Renal cortex interstitium (tissue), 11 donors: ENCODE data around the gene SH3BP2. TPM values are rescaled to one million over a fixed set of nuclear protein-coding genes. Genes with fewer than 3 reads are reported as not detected.

Experiments used
- DNase-seq, 11 donors: peaks; one replicate each; pipeline ENCODE4 v3.0.0-alpha.2; 2013; ENCODE audit warnings: low read depth in 9 of 11, low spot score in 4 of 11; ENCODE audit errors: extremely low read depth in 1 of 11
- polyA plus RNA-seq, 3 donors: library from polyadenylated mRNA; unstranded; fragments of 120-200 nt; gene quantifications; one replicate each; pipeline ENCODE4 v1.2.1, GENCODE V29; 2013; ENCODE audit not compliant: insufficient read length in 3 of 3

Gene SH3BP2
- polyA plus RNA-seq, 3 donors, result 23.9 to 46.5 (median 35.8) TPM

- no peak for DNase-seq
These were observed 44.4 kb downstream of the SH3BP2 start for GRCh38 chr4:2837110-2837903.

DNA sequence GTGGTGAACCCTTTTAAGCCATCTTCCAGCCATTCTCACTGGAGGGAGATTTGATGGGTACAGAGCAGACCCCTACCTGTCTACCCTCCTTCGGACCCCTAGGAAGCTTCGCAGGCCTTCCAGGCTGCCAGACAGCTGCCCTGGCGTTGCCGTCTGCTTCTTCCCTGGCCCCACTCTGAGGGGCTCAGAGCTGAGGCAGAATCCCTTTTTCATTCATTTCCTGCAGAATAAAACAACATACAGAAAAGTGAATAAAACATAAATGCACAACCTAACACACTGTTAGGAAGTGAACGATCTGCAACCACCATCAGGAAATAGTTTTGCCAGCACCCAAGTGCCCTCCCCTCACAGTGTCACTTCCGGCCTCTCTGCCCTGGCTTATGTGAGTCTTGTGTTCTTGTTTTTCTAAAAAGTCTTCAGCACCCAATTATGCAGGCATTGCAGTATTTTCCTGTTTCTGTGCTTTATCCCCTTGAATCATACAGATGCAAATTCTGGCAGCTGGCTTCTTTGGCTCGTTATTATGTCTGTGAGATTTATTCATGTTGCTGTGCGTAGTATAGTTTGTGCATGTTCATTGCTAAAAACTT is 45.1 kb downstream of the SH3BP2 start:
- peak in 5 of 11 donors; percentile 36 to 64 (median 55) for DNase-seq

DNA sequence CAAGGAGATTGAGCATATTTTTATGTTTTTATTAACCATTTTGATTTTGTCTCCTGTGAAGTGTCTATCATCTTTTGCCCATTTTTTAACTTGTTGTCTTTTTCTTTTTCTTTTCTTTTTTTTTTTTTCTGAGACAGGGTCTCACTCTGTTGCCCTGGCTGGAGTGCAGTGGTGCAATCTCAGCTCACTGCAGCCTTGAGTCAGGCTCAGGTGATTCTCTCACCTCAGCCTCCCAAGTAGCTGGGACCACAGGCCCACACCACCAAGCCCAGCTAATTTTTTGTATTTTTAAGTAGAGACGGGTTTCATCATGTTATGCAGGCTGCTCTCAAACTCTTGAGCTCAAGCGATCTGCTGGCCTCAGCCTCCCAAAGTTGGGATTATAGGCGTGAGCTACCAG is 46.2 kb downstream of the SH3BP2 start:
- DNase-seq, result no peak

DNA sequence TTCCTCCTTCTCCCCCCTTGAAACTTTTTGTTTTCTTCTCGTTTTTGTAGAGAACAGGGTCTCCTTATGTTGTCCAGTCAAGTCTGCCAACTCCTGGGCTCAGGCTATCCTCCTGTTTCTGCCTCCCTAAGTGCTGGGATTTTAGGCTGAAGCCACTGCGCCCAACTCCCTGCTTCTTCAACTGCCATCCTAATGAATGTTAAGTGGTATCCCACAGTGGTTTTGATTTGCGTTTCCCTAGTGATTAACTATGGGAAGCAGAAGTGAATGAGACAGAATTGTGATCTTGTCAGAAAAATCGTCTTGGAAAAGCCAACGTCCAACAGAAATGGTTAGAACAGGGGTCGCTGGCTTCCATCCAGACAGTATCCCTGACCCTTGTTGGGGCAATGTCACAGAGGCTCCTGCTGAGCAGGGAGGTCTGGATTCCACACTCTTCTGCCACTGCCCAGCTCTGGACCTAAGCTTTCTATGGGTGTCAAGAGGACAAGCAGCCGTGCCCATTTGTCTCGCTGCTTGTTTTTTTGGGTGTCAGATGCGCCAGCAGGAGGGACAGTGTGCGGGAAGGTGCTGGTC is 49.9 kb downstream of the SH3BP2 start:
- no peak for DNase-seq

DNA sequence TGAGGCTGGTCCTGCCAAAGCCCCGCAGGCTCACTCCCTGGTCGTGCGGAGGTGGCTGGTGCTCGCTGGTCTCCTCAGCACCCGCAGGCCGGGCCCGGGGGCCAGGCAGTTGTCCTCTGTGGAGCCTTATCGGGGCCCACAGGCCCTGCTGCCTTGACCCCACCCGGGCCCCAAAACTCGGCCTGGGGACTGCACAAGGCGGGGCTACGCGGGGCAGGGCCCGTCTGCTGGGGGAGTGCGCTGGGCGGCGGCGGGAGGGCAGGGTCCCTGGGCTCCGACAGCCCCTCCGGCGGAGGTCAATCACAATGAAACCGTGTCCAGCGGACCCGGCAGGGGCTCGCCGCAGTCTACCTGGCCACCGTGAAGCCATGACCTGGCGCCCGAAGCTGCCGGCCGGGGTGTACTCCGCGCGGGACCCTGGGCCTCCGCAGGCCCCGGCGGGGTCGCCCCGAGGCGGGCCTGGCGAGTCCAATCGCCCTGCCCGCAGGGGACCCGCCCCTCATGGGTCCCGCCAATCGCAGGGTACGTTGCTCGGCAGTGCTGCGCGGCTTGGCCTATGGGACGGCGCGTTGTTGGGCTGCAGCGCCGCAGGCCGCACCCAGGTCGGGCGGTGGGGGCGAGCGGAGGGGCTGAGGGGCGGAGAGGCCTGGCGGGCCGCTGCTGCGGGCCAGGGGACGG is 50.5 kb downstream of the SH3BP2 start, which contains the start of gene ADD1:
ADD1 (plus strand) TSS at position 582 of the 678 bp plus-strand sequence. CDS start 32,072 bp downstream, outside the sequence.
- DNase-seq, result peak; percentile 89 to 95 (median 94)

GRCh38 chr4:2843941-2844584 is 51.2 kb downstream of the SH3BP2 start:
- peak in 2 of 11 donors; percentile 37 to 40 for DNase-seq

DNA sequence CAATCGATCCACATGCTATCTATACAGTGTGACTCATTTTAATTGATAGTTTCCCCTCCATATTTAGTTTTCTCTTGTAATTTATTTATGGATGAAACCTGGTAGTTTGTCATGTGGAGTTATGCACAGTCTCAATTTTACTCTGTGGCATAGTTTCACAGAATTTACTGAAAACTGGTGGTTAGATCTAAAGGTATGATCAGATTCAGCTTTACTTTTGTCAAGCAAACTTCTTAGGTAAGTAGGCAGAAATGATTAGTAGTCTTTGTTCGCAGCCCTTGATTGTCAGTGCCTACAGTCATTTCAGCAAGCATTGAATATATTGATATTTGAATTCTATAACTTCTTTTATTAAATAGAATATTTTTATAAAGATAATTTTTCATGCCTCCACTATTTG is 53.3 kb downstream of the SH3BP2 start:
- no peak for DNase-seq

- no peak for DNase-seq
These were observed 54.5 kb downstream of the SH3BP2 start for GRCh38 chr4:2847302-2847871.

GRCh38 chr4:2848449-2848848 is 55.6 kb downstream of the SH3BP2 start:
- DNase-seq, result no peak

- no peak for DNase-seq
These were observed 56.6 kb downstream of the SH3BP2 start for GRCh38 chr4:2849267-2850152.

GRCh38 chr4:2850966-2851798 is 58.3 kb downstream of the SH3BP2 start:
- DNase-seq, result no peak

GRCh38 chr4:2852481-2852921 is 59.6 kb downstream of the SH3BP2 start:
- no peak for DNase-seq

DNA sequence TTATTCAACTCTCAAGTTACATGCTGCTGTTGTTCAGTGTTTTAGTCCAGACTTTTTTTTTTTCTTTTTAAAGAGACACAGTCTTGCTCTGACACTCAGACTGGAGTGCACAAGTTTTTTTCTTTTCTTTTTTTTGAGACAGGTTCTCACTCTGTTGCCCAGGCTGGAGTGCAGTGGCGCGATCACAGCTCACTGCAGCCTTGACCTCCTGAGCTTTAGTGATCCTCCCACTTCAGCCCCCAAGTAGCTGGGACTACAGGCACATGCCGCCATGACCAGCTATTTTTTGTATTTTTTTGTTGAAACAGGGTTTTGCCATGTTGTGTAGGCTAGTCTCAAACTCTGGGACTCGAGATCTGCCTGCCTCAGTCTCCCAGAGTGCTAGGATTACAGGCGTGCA is 62.7 kb downstream of the SH3BP2 start:
- DNase-seq, result no peak

GRCh38 chr4:2856266-2856665 is 63.4 kb downstream of the SH3BP2 start:
- DNase-seq, result no peak

GRCh38 chr4:2857349-2857927 is 64.6 kb downstream of the SH3BP2 start:
- no peak for DNase-seq

DNA sequence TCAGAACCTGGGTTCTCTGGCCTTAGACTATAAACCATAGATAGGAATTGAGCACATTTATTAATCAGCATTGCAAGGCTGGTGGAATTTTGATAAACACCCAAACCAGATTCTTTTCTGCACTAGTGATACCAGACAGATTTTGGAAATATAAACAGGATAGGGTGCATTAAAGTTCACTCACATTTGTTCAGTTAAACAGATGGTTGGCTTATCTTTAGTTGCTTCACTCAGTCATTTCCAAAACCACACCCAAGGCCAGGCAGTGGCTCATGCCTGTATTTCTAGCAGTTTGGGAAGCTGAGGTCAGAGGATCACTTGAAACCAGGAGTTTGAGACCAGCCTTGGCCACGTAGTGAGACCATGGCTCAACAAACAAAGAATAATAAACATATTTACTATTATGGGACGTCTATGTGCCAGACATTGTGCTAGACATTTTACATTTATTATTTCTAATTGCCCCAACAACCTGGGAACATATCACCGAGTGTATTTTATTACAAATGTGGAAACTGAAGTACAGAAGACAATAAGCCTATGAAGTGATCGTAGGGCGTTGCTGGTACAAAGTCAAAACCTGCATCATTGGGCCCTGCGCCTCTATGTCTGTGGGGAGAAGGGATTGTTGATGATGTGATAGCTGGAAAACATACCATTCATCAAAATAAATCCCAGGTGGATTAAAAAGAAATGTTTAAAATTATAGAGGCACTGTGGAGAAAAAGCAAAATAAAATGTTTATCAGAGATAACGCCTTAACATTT is 65.7 kb downstream of the SH3BP2 start:
- DNase-seq, result no peak
